ENCODE results near the gene RPTOR.
"Not testable (repeated sequence)": the region's sequence is repeated elsewhere in the genome, so short reads cannot be mapped to it uniquely, and the experiment has no call there.

RPTOR gene

DNA sequence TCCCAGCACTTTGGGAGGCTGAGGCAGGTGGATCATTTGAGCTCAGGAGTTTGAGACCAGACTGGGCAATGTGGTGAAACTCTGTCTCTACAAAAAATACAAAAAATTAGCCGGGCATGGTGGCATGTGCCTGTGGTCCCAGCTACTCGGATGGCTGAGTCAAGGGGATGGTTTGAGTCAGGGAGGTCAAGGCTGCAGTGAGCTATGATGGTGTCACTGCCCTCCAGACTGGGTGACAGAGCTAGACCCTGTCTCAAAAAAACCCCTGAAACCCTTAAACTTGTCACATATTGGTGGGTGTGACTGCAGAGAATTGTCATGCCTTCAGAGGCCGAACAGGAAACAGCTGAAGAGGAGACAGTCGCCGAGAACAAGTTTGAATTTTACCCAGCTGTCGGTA is 13.4 kb downstream of the RPTOR start:
- no peaks in the 10 kb centered on the region for H3K9me3 Mint-ChIP-seq
- no peak overlapping the region for H3K4me3 Mint-ChIP-seq
- H3K27ac Mint-ChIP-seq, result peak overlapping the region; percentile 41
- peaks cover 26% of the 10 kb centered on the region for H3K4me1 Mint-ChIP-seq (ENCODE audit: low read depth)
- H3K36me3 Mint-ChIP-seq (ENCODE audit: low read depth), result peaks cover 51% of the 10 kb centered on the region
- DNase-seq, result no peak
- no peaks in the 10 kb centered on the region for H3K27me3 Mint-ChIP-seq

DNA sequence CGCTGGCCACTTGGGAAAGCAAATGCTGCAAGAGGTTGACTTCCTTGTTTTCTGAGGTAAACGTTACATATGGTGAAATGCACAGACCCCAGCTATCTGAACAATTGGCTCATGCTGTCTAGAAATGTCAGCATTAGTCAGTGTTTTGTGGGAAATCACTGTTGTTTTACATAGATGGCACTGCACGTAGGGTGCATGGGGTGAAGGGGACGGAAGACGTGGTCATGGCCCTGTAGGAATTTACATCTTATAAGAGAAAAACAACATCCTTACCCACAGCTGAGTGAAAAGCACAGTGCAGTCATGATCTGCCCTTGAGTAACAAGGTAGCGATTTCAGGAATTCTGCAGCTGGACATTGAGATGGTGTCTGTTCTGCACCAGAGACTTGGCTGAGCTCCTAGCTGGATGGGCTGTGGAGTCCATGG is 15.2 kb downstream of the RPTOR start:
- Mint-ChIP-seq H3K4me3 (no peak overlapping the region), H3K27ac (no peak overlapping the region), H3K27me3 (no peaks in the 10 kb centered on the region), H3K36me3 (ENCODE audit: low read depth) (peaks cover 41% of the 10 kb centered on the region), H3K4me1 (ENCODE audit: low read depth) (peaks cover 30% of the 10 kb centered on the region), H3K9me3 (no peaks in the 10 kb centered on the region)
- DNase-seq, result no peak

DNA sequence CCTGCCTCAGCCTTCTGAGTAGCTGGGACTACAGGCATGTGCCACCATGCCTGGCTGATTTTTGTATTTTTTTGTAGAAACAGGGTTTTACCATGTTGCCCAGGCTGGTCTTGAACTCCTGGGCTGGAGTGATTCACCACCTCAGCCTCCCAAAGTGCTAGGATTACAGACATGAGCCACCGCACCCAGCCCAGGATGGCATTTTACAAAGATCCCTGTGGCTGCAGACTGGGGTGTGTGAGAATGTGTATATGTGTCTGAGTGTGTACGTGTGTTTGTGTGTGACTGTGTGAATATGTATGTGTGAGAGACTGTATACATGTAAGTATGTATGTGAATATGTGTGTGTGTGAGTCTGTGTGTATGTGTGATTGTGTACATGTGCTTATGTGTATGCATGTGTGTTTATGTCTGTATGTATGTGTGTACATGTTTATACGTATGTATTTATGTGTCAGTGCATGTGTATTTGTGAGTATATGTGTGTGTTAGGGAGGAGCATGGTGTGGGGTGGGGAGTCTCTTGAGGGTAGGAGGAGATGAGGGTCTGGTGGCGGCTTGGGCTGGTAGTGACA is 17.0 kb downstream of the RPTOR start:
- peaks cover 30% of the 10 kb centered on the region for H3K4me1 Mint-ChIP-seq (ENCODE audit: low read depth)
- DNase-seq, result no peak
- no peak overlapping the region for H3K4me3 Mint-ChIP-seq
- no peaks in the 10 kb centered on the region for H3K27me3 Mint-ChIP-seq
- H3K36me3 Mint-ChIP-seq (ENCODE audit: low read depth), result peaks cover 26% of the 10 kb centered on the region
- no peak overlapping the region for H3K27ac Mint-ChIP-seq
- H3K9me3 Mint-ChIP-seq, result no peaks in the 10 kb centered on the region

DNA sequence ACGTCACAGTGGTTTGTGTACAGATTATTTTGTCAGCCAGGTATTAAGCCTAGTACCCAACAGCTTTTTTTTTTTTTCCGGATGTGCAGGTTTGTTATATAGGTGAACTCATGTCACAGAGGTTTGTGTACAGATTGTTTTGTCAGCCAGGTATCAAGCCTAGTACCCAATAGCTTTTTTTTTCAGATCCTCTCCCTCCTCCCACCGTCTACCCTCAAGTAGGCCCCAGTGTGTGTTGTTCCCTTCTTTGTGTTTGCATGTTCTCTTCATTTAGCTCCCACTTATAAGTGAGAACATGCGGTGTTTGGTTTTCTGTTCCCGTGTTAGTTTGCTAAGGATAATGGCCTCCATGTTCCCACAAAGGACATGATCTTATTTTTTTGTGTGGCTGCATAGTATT is 19.9 kb downstream of the RPTOR start:
- H3K36me3 Mint-ChIP-seq (ENCODE audit: low read depth), result peaks cover 17% of the 10 kb centered on the region
- no peak overlapping the region for H3K4me3 Mint-ChIP-seq
- DNase-seq, result no peak
- H3K4me1 Mint-ChIP-seq (ENCODE audit: low read depth), result peaks cover 15% of the 10 kb centered on the region
- H3K27me3 Mint-ChIP-seq, result no peaks in the 10 kb centered on the region
- H3K9me3 Mint-ChIP-seq, result no peaks in the 10 kb centered on the region
- H3K27ac Mint-ChIP-seq, result no peak overlapping the region

DNA sequence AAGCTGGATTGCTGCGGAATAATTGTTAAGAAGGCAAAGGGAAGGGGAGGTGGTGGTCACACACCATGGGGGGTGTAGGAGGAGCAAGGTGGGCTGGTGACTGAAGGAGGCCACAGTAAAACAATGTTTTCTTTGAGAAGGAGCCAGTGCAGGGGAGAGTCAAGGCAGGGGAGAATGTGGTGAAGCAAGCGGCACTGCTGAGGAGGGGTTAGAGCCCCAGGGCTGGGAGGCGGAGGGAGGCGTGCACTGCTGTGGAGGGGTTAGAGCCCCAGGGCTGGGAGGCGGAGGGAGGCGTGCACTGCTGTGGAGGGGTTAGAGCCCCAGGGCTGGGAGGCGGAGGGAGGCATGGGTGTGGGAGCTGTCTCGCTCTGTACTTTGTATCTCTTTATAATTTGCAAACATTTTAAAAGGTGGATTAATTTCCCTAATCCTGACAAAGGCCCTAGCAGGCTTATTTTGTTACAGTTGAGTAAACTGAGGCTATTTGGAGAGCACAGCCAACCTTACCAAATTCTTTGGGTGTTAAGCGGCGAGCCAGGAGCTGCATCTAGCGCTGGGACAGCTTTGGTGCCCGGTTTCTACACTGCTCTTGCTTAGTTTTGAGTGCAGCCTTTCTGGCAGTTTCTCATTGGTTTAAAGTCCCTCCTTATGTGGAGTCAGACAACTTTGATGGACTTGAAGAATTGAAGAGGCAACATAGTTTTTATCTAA is 20.9 kb downstream of the RPTOR start:
- Mint-ChIP-seq H3K27ac (no peak overlapping the region), H3K9me3 (no peaks in the 10 kb centered on the region), H3K4me1 (ENCODE audit: low read depth) (peaks cover 16% of the 10 kb centered on the region), H3K4me3 (no peak overlapping the region), H3K27me3 (no peaks in the 10 kb centered on the region), H3K36me3 (ENCODE audit: low read depth) (peaks cover 13% of the 10 kb centered on the region)
- no peak for DNase-seq

DNA sequence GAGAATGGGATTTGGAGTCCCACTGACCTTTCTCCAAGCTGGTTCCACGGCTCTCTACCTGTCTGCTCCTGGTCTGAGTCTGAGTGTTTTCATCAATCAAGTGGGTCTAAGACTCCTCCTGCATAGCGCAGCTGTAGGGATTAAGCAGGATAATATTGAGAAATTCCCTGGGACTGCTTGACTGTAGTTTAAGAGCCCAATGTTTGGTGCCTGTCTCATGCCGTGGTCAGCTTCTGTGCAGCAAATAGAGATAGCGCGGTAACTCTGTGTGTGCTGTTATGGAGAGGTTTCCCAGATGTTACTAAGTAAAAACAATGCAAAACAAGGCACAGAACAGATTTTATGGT is 21.4 kb downstream of the RPTOR start:
- Mint-ChIP-seq H3K9me3 (no peaks in the 10 kb centered on the region), H3K4me1 (ENCODE audit: low read depth) (peaks cover 18% of the 10 kb centered on the region), H3K27me3 (no peaks in the 10 kb centered on the region), H3K4me3 (no peak overlapping the region), H3K36me3 (ENCODE audit: low read depth) (peaks cover 18% of the 10 kb centered on the region), H3K27ac (no peak overlapping the region)
- DNase-seq, result no peak

DNA sequence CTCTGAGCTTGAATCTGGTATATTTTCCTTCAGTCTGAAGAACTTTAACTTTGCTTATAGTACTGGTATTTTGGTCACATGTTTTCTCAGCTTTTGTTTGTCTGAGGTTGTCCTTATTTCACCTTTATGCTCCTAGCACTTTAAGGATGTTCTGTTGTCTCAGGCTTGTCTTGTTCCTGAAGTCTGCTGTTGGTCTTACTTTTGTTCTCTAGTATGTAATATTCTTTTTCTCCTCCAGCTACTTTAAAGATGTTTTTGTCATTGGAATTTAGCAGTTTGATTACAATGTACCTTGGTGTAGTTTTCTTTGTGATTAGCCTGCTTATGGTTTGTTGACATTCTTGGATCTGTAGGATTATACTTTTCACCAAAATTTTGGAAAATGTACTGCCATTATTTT is 23.6 kb downstream of the RPTOR start:
- no peak for DNase-seq
- Mint-ChIP-seq H3K36me3 (ENCODE audit: low read depth) (peaks cover 16% of the 10 kb centered on the region), H3K4me3 (no peak overlapping the region)

DNA sequence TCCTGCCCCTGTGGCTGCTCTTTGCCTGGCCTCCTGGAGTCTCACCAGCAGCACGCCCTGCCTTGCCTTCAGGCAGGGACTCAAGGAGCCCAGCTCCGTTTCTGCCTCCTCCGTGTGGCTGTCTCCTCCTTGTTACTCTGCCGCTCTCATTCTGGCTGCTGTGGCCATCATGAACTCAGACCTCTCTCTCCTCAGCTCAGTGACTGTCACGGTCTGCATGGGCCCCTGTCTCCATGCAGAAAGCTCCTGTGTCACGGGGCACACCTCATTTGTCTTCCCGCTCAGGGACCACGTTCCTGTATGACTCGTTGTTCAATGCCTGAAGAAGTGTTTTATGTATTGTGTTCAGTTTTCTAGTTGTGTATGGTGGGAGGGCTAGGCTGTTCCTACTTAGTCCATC is 25.3 kb downstream of the RPTOR start:
- Mint-ChIP-seq H3K36me3 (ENCODE audit: low read depth) (peaks cover 19% of the 10 kb centered on the region), H3K27me3 (no peaks in the 10 kb centered on the region), H3K27ac (no peak overlapping the region), H3K4me3 (no peak overlapping the region), H3K4me1 (ENCODE audit: low read depth) (peaks cover 16% of the 10 kb centered on the region), H3K9me3 (peaks cover 4% of the 10 kb centered on the region)
- DNase-seq, result no peak

More for the DNA sequence above, 23.6 kb downstream of the RPTOR start:
- H3K27me3 Mint-ChIP-seq, result no peaks in the 10 kb centered on the region
- peaks cover 16% of the 10 kb centered on the region for H3K4me1 Mint-ChIP-seq (ENCODE audit: low read depth)
- H3K9me3 Mint-ChIP-seq, result peaks cover 4% of the 10 kb centered on the region
- H3K27ac Mint-ChIP-seq, result no peak overlapping the region

DNA sequence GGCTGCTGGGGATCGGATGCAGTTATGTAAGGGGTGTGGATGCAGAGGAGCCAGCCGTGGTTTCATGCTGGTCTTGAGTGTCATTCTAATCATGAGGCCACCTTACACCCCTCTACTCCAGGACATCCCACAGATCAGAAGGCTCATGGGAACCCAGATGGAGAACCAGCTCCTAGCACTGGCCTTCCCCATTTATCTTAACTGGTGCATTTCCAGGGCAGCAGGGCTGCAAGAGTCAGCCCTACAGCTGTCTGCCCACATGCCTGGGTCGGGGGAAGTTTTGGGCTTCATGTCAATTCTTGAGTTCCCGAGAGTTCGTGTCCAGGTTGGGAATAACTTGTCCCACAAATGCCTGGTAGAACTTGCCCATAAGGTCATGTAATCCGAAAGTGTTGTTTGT is 29.1 kb downstream of the RPTOR start:
- no peak overlapping the region for H3K27ac Mint-ChIP-seq
- H3K4me3 Mint-ChIP-seq, result no peak overlapping the region
- peaks cover 23% of the 10 kb centered on the region for H3K36me3 Mint-ChIP-seq (ENCODE audit: low read depth)
- peaks cover 31% of the 10 kb centered on the region for H3K4me1 Mint-ChIP-seq (ENCODE audit: low read depth)
- no peaks in the 10 kb centered on the region for H3K27me3 Mint-ChIP-seq
- DNase-seq, result no peak
- H3K9me3 Mint-ChIP-seq, result peaks cover 4% of the 10 kb centered on the region

DNA sequence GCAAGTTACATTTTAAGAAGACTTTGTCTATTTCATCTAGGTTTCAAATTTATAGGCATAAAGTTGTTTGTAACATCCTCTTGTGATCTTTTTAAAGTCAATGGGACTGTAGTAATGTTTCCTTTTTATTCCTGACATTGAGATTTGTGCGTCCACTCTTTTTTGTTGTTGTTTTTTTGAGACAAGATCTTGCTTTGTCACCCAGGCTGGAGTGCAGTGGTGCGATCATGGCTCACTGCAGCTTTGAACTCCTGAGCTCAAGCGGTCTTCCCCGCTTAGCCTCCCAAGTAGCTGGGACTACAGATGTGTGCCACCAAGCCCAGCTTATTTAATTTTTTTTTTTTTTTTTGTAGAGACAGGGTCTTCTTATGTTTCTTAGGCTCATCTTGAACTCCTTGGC is 29.9 kb downstream of the RPTOR start:
- peaks cover 25% of the 10 kb centered on the region for H3K36me3 Mint-ChIP-seq (ENCODE audit: low read depth)
- H3K27ac Mint-ChIP-seq, result no peak overlapping the region
- peaks cover 30% of the 10 kb centered on the region for H3K4me1 Mint-ChIP-seq (ENCODE audit: low read depth)
- H3K27me3 Mint-ChIP-seq, result no peaks in the 10 kb centered on the region
- no peak for DNase-seq
- H3K9me3 Mint-ChIP-seq, result peaks cover 4% of the 10 kb centered on the region
- H3K4me3 Mint-ChIP-seq, result no peak overlapping the region

DNA sequence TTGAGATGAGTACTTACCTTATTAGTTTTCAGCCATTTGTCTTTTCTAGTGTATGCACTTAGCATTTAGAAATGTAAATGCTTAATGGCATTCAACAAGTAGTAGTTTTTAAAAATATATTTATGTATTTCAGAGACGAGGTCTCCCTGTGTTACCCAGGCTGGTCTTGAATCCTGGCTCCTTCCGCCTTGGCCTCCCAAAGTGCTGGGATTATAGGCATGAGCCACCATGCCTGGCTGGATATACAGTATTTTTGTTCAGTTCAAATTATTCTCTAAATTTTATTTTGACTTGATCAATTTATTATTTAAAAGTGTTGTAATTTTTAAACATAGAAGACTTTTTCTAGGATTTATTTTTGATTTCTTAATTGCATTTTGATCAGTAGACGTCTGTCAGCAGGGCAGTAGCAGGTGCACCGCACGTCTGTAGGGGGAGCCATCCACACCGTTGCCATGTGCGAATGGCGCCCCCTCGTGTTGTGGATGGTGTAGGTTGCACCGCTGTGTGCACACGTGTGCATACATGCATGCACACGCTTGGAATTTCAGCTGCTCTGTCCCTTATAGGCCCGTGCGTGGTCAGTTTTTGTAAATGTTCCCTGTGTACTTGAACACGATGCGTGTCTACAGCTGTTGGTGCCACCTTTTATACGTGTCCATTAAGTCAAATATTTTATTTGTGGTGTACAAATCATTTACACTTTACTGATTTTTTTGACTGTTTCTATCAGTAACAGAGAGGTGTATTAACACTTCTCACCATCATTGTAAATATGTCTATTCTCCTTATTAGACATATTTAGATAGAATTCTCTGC is 30.6 kb downstream of the RPTOR start:
- Mint-ChIP-seq H3K9me3 (peaks cover 4% of the 10 kb centered on the region), H3K4me3 (no peak overlapping the region), H3K27ac (no peak overlapping the region), H3K4me1 (ENCODE audit: low read depth) (peaks cover 24% of the 10 kb centered on the region), H3K27me3 (no peaks in the 10 kb centered on the region), H3K36me3 (ENCODE audit: low read depth) (peaks cover 28% of the 10 kb centered on the region)
- DNase-seq, result peak; percentile 92

DNA sequence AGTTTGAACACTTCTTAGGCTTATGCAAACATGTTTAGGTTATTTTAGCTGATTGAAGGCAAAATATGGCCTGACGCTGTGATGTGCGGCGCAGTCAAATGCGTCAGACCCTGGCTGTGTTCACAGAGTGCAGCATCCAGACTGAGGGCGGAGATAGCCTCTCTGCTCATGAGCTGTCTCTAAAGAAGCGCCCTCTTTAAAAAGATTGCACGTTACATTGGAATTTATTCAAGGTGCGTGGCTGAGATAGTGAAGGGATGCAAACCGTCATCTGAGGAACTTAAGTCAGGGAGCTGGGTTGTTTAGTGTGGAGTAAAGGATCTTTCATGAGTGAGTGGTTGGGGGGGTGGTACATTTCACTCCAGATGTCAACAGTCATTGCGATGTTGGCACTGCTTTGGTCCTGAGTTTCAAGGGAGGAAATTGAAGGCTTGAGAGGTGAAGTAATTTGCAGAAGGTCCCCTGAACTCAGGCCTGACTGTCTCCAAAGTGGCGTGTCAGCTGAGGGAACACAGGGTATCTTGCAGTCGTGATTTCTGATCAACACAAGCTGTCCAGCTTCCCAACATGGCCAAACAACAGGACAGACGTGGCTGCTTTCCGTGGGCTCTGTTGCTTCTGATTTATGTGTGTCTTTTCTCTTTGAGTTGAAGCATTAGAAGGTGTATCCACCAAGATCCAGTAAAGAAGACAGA is 33.4 kb downstream of the RPTOR start:
- H3K27ac Mint-ChIP-seq, result no peak overlapping the region
- H3K36me3 Mint-ChIP-seq (ENCODE audit: low read depth), result peaks cover 26% of the 10 kb centered on the region
- no peak for DNase-seq
- no peaks in the 10 kb centered on the region for H3K27me3 Mint-ChIP-seq
- no peaks in the 10 kb centered on the region for H3K9me3 Mint-ChIP-seq
- no peak overlapping the region for H3K4me3 Mint-ChIP-seq
- peaks cover 30% of the 10 kb centered on the region for H3K4me1 Mint-ChIP-seq (ENCODE audit: low read depth)

DNA sequence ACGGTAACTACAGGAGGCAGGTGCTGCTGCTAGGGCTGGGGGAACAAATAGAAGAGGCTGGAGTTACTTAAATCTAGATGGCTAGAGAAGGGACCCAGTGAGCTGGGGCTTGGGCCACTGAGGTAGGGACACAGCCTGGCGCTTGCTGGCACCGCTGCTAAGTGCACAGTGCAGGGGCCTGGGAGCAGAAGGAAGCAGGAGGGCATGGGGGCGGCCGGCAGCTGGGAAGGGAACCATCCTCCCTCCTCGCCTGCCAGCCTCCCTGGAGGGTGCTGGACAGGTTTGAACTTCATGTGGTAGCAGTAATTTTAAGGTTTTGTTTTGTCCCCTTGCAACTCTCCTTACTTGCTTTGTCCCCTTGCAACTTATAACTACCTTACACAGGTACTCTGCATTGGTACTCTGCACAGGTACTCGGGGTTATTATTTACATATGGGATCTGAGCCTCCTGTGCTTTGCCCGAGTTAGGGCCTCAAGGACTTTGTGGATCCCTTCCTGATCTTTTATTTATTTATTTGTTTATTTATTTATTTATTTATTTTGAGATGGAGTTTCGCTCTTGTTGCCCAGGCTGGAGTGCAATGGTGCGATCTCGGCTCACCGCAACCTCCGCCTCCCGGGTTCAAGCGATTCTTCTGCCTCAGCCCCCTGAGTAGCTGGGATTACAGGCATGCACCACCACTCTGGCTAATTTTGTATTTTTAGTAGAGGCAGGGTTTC is 34.2 kb downstream of the RPTOR start:
- DNase-seq, H3K4me3 Mint-ChIP-seq, H3K27me3 Mint-ChIP-seq, H3K9me3 Mint-ChIP-seq, H3K27ac Mint-ChIP-seq: not testable (repeated sequence)
- Mint-ChIP-seq H3K36me3 (ENCODE audit: low read depth) (peaks cover 27% of the 10 kb centered on the region), H3K4me1 (ENCODE audit: low read depth) (peaks cover 31% of the 10 kb centered on the region)

DNA sequence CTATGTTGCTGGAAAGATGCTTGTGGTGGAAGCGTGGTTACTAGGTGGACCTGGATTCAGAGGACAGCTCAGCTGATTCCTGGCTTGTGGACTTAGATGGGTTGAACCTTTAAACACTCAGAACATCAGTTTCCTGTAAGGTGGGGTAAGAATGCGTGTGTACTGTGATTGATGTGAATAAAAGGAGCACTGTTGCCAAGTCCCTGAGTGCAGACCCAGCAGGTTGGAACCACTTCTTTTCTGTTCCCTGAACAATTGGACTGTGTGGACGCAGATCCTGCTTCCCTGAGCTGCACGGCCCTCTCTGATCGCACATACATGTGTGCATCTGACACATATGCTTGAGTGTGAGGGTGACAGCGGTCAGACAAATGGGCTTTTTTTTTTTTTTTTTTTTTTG is 37.5 kb downstream of the RPTOR start:
- Mint-ChIP-seq H3K9me3 (no peaks in the 10 kb centered on the region), H3K27ac (no peak overlapping the region), H3K4me3 (no peak overlapping the region), H3K36me3 (ENCODE audit: low read depth) (peaks cover 35% of the 10 kb centered on the region), H3K4me1 (ENCODE audit: low read depth) (peaks cover 43% of the 10 kb centered on the region), H3K27me3 (no peaks in the 10 kb centered on the region)
- no peak for DNase-seq

Measured in activated T-cell treated with anti-CD3 and anti-CD28 coated beads, Interleukin-2, amount 50 U/mL, for 24 hours (primary cell).